ENCODE data around the gene ALDH4A1. TPM values are rescaled to one million over a fixed set of nuclear protein-coding genes. Genes with fewer than 3 reads are reported as not detected.

ALDH4A1 gene
- total RNA-seq, 1 donor from 2014 or later, result 13.8 TPM

DNA sequence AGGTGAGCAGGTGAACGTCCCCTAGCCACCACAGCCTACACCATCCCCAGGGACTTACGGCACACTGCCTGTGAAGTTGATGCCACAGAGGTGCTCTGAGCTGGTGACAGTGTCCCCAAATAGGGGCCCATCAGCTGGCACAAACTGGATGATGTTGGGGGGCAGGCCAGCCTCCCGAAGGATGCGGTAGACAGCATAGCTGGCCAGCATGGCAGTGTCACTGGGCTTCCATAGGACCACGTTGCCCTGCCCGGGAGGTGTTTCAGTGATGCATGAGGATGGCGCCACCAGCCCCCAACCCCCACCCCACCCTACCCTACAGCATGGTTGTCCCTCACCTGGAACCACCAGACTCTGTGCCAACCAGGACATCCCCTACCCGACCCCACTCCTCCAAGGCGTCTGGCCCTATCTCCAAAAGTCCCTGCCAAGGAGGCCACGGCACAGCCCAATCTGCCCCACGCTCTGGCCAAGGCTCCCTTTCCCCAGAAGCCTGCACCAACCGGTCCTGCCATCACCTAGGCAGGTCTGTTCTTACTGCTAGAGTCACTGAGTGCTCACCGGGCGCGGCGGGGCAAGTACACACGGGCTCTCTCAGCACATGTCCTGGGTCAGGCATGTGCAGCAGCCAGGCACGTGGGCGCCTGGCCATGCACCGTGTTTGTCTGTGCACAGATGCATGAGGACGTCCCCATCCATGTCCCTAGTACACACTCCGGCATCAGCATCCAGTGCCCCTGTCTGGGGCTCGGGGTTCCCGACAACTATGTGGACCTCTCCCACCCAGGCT, 20.5 kb downstream of the ALDH4A1 start:
- peaks cover 2% of the 10 kb centered on the region for H3K9me3 Mint-ChIP-seq (ENCODE audit: unreplicated experiment)
- Histone ChIP-seq H3K9ac (ENCODE audit: low read length) (no peak overlapping the region), H2AFZ (ENCODE audit: low read depth, low read length) (no peak overlapping the region), H3K4me1 (ENCODE audit: insufficient read depth, low read length) (peaks cover 9% of the 10 kb centered on the region), H3K36me3 (ENCODE audit: insufficient read depth, low read length) (no peaks in the 10 kb centered on the region), H3K79me2 (ENCODE audit: insufficient read depth, low read length) (no peaks in the 10 kb centered on the region), H4K20me1 (ENCODE audit: insufficient read depth, low read length) (peaks cover 3% of the 10 kb centered on the region), H3K4me3 (ENCODE audit: insufficient read depth, low read depth, low read length) (no peak overlapping the region), H3K4me2 (ENCODE audit: low read length) (no peak overlapping the region), H3K27me3 (ENCODE audit: insufficient read depth, low read length) (no peaks in the 10 kb centered on the region), H3K9me3 (ENCODE audit: insufficient read depth, low read depth, low read length) (no peaks in the 10 kb centered on the region), H3K27ac (ENCODE audit: low read depth, low read length) (no peak overlapping the region)
- H3K27ac Mint-ChIP-seq (ENCODE audit: unreplicated experiment), result no peak overlapping the region
- peaks cover 11% of the 10 kb centered on the region for H3K4me1 Mint-ChIP-seq (ENCODE audit: low read depth, unreplicated experiment)
- no peak overlapping the region for H3K4me3 Mint-ChIP-seq (ENCODE audit: unreplicated experiment)
- TF ChIP-seq, protein P1, sequence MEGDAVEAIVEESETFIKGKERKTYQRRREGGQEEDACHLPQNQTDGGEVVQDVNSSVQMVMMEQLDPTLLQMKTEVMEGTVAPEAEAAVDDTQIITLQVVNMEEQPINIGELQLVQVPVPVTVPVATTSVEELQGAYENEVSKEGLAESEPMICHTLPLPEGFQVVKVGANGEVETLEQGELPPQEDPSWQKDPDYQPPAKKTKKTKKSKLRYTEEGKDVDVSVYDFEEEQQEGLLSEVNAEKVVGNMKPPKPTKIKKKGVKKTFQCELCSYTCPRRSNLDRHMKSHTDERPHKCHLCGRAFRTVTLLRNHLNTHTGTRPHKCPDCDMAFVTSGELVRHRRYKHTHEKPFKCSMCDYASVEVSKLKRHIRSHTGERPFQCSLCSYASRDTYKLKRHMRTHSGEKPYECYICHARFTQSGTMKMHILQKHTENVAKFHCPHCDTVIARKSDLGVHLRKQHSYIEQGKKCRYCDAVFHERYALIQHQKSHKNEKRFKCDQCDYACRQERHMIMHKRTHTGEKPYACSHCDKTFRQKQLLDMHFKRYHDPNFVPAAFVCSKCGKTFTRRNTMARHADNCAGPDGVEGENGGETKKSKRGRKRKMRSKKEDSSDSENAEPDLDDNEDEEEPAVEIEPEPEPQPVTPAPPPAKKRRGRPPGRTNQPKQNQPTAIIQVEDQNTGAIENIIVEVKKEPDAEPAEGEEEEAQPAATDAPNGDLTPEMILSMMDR (IDR thresholded peaks at IDR 0.05; ENCODE audit: insufficient read depth, low read depth, low read length), result no peak
- no peak for TF ChIP-seq EZH2 (IDR thresholded peaks at IDR 0.05; ENCODE audit: insufficient read depth, low read length)
- FAIRE-seq, result no peak
- H3K27me3 Mint-ChIP-seq (ENCODE audit: low read depth, unreplicated experiment), result peaks cover 9% of the 10 kb centered on the region
- peaks cover 21% of the 10 kb centered on the region for H3K36me3 Mint-ChIP-seq (ENCODE audit: low read depth, unreplicated experiment)
- no peak for DNase-seq (ENCODE audit: low read depth)

DNA sequence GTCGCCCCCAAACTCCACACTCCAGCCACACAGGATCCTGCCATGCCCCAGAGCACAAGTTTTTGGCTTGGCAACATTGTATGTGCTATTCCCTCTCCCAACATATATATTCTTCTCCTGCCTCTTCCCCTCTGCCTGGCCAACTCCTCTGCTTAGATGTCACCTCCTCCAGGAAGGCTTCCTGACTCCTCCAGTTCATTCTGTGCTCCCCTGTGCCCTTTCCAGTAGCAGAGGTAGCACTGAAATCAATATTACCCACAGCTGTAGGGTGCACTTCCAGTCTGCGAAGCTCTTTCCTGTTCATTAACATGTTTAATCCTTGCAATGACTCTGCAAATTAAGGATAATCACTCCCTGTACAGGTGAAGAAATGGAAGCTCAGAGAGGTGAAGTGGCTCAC, 21.2 kb downstream of the ALDH4A1 start:
- H2AFZ ChIP-seq (ENCODE audit: low read depth, low read length), result no peak overlapping the region
- Mint-ChIP-seq H3K27me3 (ENCODE audit: low read depth, unreplicated experiment) (peaks cover 9% of the 10 kb centered on the region), H3K27ac (ENCODE audit: unreplicated experiment) (no peak overlapping the region), H3K9me3 (ENCODE audit: unreplicated experiment) (peaks cover 2% of the 10 kb centered on the region), H3K36me3 (ENCODE audit: low read depth, unreplicated experiment) (peaks cover 21% of the 10 kb centered on the region), H3K4me3 (ENCODE audit: unreplicated experiment) (no peak overlapping the region), H3K4me1 (ENCODE audit: low read depth, unreplicated experiment) (peaks cover 10% of the 10 kb centered on the region)
- peaks cover 3% of the 10 kb centered on the region for H4K20me1 ChIP-seq (ENCODE audit: insufficient read depth, low read length)
- H3K9ac ChIP-seq (ENCODE audit: low read length), result no peak overlapping the region
- no peak overlapping the region for H3K4me3 ChIP-seq (ENCODE audit: insufficient read depth, low read depth, low read length)
- H3K4me2 ChIP-seq (ENCODE audit: low read length), result no peak overlapping the region
- no peak for TF ChIP-seq EZH2 (IDR thresholded peaks at IDR 0.05; ENCODE audit: insufficient read depth, low read length)
- TF ChIP-seq, protein P1 (IDR thresholded peaks at IDR 0.05; ENCODE audit: insufficient read depth, low read depth, low read length), result no peak
- no peaks in the 10 kb centered on the region for H3K9me3 ChIP-seq (ENCODE audit: insufficient read depth, low read depth, low read length)
- FAIRE-seq (no peak), DNase-seq (ENCODE audit: low read depth) (no peak)
- H3K27ac ChIP-seq (ENCODE audit: low read depth, low read length), result no peak overlapping the region
- no peaks in the 10 kb centered on the region for H3K27me3 ChIP-seq (ENCODE audit: insufficient read depth, low read length)
- peaks cover 8% of the 10 kb centered on the region for H3K4me1 ChIP-seq (ENCODE audit: insufficient read depth, low read length)
- no peaks in the 10 kb centered on the region for H3K36me3 ChIP-seq (ENCODE audit: insufficient read depth, low read length)
- no peaks in the 10 kb centered on the region for H3K79me2 ChIP-seq (ENCODE audit: insufficient read depth, low read length)

DNA sequence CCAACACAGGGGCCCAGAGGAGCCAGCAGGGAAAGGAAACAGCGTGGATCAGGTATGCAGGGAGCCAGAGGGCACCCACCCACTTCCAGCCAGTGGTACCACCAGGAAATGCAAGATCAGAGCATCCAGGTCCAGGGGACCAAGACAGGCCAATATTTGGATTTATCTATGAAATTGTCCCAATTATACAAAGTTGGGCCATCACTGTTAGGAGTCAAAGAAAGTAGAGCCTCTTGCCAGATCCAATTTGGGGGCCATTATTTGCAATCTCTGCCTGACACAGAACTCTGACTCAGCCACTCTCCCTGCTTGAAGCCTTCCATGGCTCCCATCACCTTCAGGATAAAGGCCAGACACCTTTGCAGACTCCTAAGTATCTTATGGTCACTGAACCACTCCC, 21.8 kb downstream of the ALDH4A1 start:
- Mint-ChIP-seq H3K4me1 (ENCODE audit: low read depth, unreplicated experiment) (peaks cover 4% of the 10 kb centered on the region), H3K9me3 (ENCODE audit: unreplicated experiment) (peaks cover 2% of the 10 kb centered on the region), H3K4me3 (ENCODE audit: unreplicated experiment) (no peak overlapping the region), H3K36me3 (ENCODE audit: low read depth, unreplicated experiment) (peaks cover 19% of the 10 kb centered on the region), H3K27ac (ENCODE audit: unreplicated experiment) (no peak overlapping the region), H3K27me3 (ENCODE audit: low read depth, unreplicated experiment) (peaks cover 9% of the 10 kb centered on the region)
- H3K9ac ChIP-seq (ENCODE audit: low read length), result no peak overlapping the region
- H3K4me2 ChIP-seq (ENCODE audit: low read length), result no peak overlapping the region
- H3K79me2 ChIP-seq (ENCODE audit: insufficient read depth, low read length), result no peaks in the 10 kb centered on the region
- peaks cover 3% of the 10 kb centered on the region for H4K20me1 ChIP-seq (ENCODE audit: insufficient read depth, low read length)
- FAIRE-seq (no peak), DNase-seq (ENCODE audit: low read depth) (no peak)
- H3K4me3 ChIP-seq (ENCODE audit: insufficient read depth, low read depth, low read length), result no peak overlapping the region
- H3K27ac ChIP-seq (ENCODE audit: low read depth, low read length), result no peak overlapping the region
- peaks cover 4% of the 10 kb centered on the region for H3K4me1 ChIP-seq (ENCODE audit: insufficient read depth, low read length)
- no peaks in the 10 kb centered on the region for H3K36me3 ChIP-seq (ENCODE audit: insufficient read depth, low read length)
- H3K9me3 ChIP-seq (ENCODE audit: insufficient read depth, low read depth, low read length), result no peaks in the 10 kb centered on the region
- TF ChIP-seq, protein P1 (IDR thresholded peaks at IDR 0.05; ENCODE audit: insufficient read depth, low read depth, low read length), result no peak
- TF ChIP-seq EZH2 (IDR thresholded peaks at IDR 0.05; ENCODE audit: insufficient read depth, low read length), result no peak
- H3K27me3 ChIP-seq (ENCODE audit: insufficient read depth, low read length), result no peaks in the 10 kb centered on the region
- no peak overlapping the region for H2AFZ ChIP-seq (ENCODE audit: low read depth, low read length)

Data from astrocyte (in vitro differentiated cells and primary cell).